Measurements from ENCODE around the gene CALD1. TPM values are rescaled to one million over a fixed set of nuclear protein-coding genes. Genes with fewer than 3 reads are reported as not detected.

CALD1 gene
- total RNA-seq, 4 donors from 2014 or later, result 32.3 to 462 (median 98.4) TPM

DNA sequence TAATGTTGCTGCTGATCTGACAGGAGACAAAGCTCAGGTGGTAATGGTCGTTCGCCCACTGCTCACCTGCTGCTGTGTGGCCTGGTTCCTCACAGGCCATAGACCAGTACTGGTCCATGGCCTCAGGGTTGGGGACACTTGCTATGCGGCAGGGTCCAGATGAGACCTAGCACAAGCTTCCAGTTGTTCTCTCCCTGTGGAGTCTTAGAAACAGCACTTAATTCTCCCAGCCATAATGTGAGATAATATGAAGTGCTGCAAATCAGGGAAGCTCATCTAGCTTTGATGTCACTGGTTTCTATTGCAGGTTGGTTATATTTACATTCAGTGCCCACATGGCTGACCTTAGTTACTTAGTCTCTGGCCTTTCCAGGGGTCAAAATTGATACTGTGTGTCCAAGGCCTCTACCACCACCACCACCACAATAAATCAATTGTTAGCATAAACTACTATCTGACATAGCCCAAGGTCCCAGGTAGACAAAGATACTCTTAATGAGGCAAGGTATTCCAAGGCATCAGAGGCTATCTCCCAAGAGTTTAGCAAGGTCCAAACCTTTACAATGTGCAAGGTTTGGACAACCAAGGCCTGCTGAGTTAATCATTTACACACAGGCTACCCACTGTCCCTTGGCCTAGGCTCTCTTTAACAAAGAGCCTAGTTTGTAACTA, 217.9 kb downstream of the CALD1 start:
- no peaks in the 10 kb centered on the region for H3K27me3 ChIP-seq
- H3K9me3 ChIP-seq, result no peaks in the 10 kb centered on the region
- H3K27ac ChIP-seq, result no peak overlapping the region
- H3K4me1 ChIP-seq, result peaks cover 0 to 28% (median 0%) of the 10 kb centered on the region in 3 donors
- H3K4me3 ChIP-seq, result no peak overlapping the region
- no peak for TF ChIP-seq CTCF (IDR thresholded peaks at IDR 0.05)
- TF ChIP-seq POLR2A (IDR thresholded peaks at IDR 0.05), result no peak
- peaks cover 0 to 45% (median 0%) of the 10 kb centered on the region in 3 donors for H3K36me3 ChIP-seq
- intact Hi-C loops (cut with DNase I), result no loop called here
- no peak for DNase-seq
- WGBS, 2 donors, result 91 to 100% methylated on average over 2 to 3 of the region's 3 CpGs

DNA sequence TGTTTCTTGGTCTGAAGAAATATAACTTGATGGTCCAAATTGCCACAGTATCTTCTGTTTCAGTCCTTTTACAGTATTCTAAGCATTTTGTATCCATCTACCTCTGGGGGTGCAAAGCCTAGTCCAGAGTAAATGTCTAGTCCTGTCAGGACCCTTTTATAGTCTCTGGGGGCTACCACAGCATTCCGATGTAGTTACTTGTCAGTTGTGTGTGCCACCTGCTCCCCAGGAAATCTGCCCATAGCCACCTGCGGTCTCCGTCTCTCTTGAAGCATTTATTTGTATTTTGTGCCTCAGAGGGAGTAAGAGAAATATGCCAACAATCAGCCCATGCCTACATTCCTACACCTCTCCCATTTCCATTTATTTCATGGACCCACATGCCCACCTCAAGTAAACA, 219.7 kb downstream of the CALD1 start:
- Histone ChIP-seq H3K9me3 (no peaks in the 10 kb centered on the region), H3K36me3 (peaks cover 0 to 37% (median 0%) of the 10 kb centered on the region in 3 donors), H3K27ac (no peak overlapping the region), H3K4me3 (no peak overlapping the region), H3K4me1 (peaks cover 0 to 23% (median 0%) of the 10 kb centered on the region in 3 donors), H3K27me3 (no peaks in the 10 kb centered on the region)
- no peak for DNase-seq
- intact Hi-C loops (cut with DNase I), result no loop called here
- TF ChIP-seq POLR2A (IDR thresholded peaks at IDR 0.05) (no peak), CTCF (IDR thresholded peaks at IDR 0.05) (no peak)
- WGBS, 2 donors, result 89 to 96% methylated on average over 3 of the region's 3 CpGs

DNA sequence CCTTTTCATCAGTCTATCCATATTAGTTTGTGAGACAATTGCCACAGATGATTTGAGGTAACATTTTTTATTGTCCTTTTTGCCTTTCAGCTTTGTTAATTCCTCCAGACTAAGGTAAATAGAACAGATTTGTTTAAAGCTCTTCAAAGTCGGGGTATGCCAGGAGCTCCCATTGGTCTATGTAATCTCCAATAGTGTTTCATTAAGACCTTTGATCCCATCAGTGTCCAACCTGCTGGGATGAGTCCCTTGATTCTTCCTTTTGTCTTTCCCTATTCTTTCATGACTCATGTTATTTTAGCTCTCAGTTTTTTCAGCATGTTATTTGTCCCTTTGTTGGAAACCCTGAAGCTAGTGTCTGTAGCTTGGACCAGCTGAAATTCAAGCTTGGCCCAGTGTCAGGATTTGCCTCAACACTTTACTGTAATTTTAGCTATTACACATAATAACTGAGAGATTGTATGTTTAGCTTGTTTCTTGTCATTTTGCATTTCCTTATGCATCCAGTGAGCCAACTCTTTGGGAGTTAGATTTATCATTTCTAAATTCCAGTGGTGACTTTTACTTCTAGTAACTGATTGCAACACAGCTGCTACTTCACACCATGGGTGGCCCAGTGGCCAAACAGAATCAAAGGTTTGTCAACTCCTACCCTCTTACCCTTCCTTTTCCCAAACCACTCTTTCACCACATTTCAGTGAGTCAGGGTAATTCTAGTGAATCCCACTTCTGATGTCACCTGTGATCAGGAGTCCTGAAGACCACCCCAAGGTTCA, 222.1 kb downstream of the CALD1 start:
- intact Hi-C loops (cut with DNase I), result no loop called here
- WGBS, 2 donors, result 62 to 78% methylated on average over 1 of the region's 1 CpG
- Histone ChIP-seq H3K4me1 (peaks cover 0 to 7% (median 0%) of the 10 kb centered on the region in 3 donors), H3K4me3 (no peak overlapping the region), H3K36me3 (peaks cover 0 to 13% (median 0%) of the 10 kb centered on the region in 3 donors), H3K27me3 (no peaks in the 10 kb centered on the region), H3K27ac (no peak overlapping the region), H3K9me3 (no peaks in the 10 kb centered on the region)
- TF ChIP-seq POLR2A (IDR thresholded peaks at IDR 0.05) (no peak), CTCF (IDR thresholded peaks at IDR 0.05) (no peak)
- DNase-seq, result no peak

DNA sequence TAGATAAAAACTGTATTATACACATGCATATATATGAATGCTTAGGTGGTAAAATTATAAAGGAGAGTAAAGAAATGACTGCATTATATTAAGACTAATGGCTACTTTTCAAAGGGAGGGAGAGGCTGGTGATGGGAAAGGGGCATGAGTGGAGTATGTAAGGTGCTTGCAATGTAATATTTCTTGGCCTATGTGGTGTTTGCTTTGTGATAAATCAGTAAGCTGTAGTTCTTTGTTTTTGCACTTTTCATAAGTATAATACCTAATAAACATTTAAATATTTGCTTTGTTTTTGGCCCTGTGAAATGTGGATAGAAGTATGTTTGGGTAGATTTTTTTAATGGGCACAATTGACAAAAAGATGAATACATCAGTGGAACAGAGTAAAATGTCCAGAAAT, 232.8 kb downstream of the CALD1 start:
- Histone ChIP-seq H3K27ac (no peak overlapping the region), H3K27me3 (no peaks in the 10 kb centered on the region), H3K4me3 (no peak overlapping the region), H3K9me3 (no peaks in the 10 kb centered on the region), H3K4me1 (no peaks in the 10 kb centered on the region), H3K36me3 (no peaks in the 10 kb centered on the region)
- TF ChIP-seq CTCF (IDR thresholded peaks at IDR 0.05) (no peak), POLR2A (IDR thresholded peaks at IDR 0.05) (no peak)
- DNase-seq, result no peak
- intact Hi-C loops (cut with DNase I), result no loop called here

Small RNA genes within 50 kb of the gene (small RNA-seq; reads per million reads assigned to genes)
- 0 reads per million in 4 donors for gene TUBB3P2

Other genes starting within 250 kb of the CALD1 start
- 1 to 10 TPM in 3 of 4 donors, under 1 TPM in 1; 0.57 to 6.8 (median 4.7) TPM for gene AKR1B15, start 230.5 kb upstream of the CALD1 start, total RNA-seq
- 10 to 100 TPM in 2 of 4 donors, 1 to 10 TPM in 2; 4.4 to 16.8 (median 11.3) TPM for gene BPGM, start 132.8 kb upstream of the CALD1 start, total RNA-seq
- 1 to 10 TPM in 1 of 4 donors, under 1 TPM in 3; 0.35 to 3.6 (median 0.55) TPM for gene AGBL3, start 206.9 kb downstream of the CALD1 start, total RNA-seq